Prostate gland (tissue), 2 donors: ENCODE data around the gene TRAF3. TPM values are rescaled to one million over a fixed set of nuclear protein-coding genes. Genes with fewer than 3 reads are reported as not detected.
"Not testable (repeated sequence)": the region's sequence is repeated elsewhere in the genome, so short reads cannot be mapped to it uniquely, and the experiment has no call there.

Experiments
- DNase-seq: peaks from one replicate; pipeline ENCODE4 v3.0.0-alpha.2; 2019; ENCODE audit warnings: low spot score
- H3K27ac ChIP-seq, 2 donors: fragments of 200-600 bp; sonication (generic); 2 replicates each; pipeline ENCODE4 v1.5.1; 2017 to 2019
- H3K27me3 ChIP-seq: fragments of 200-600 bp; sonication (generic); replicated peaks from 2 replicates; pipeline ENCODE4 v1.5.1; 2019; ENCODE audit not compliant: insufficient read depth
- H3K36me3 ChIP-seq, 2 donors: fragments of 200-600 bp; sonication (generic); 1 replicate in 1 of 2; 2 replicates in 1 of 2; pipeline versions ENCODE4 v1.5.1 to v1.8.1; 2017 to 2019
- H3K4me1 ChIP-seq: fragments of 200-600 bp; sonication (generic); replicated peaks from 2 replicates; pipeline ENCODE4 v1.5.1; 2019
- H3K4me3 ChIP-seq, 2 donors: fragments of 200-600 bp; sonication (generic); 2 replicates each; pipeline ENCODE4 v1.5.1; 2017 to 2019
- H3K9me3 ChIP-seq: fragments of 200-600 bp; sonication (generic); 2 replicates; pipeline ENCODE4 v1.5.1; 2017
- POLR2A ChIP-seq: fragments of 450-650 bp; IDR thresholded peaks from one replicate; pipeline ENCODE4 v1.6.1; 2016; ENCODE audit warnings: antibody characterized with exemption, mild to moderate bottlenecking
- POLR2AphosphoS5 ChIP-seq: sonication (generic); formaldehyde crosslinking; IDR thresholded peaks from one replicate; pipeline ENCODE4 v1.6.1; 2017; ENCODE audit warnings: antibody characterized with exemption
- WGBS: methylation state at CpG from one replicate; pipeline ENCODE4 v1.1.5; 2018; 5-methylcytosine and 5-hydroxymethylcytosine counted together
- intact Hi-C: fragments of 100-400 bp; cut with DNase I; formaldehyde crosslinking; loops from one replicate; pipeline ENCODE4 v1.14.2; 2022
- total RNA-seq, 2 donors: library from RNA; depleted of rRNA; stranded (reverse); fragments of >200 nt; gene quantifications; one replicate each; pipeline ENCODE4 v1.1.0, GENCODE V29; 2016
- TF ChIP-seq, protein P1 (sequence below), 4 experiments: fragments of 200-600 bp in 2 of 4; fragments of 450-650 bp in 2 of 4; sonication (generic) in 2 of 4; IDR thresholded peaks; 1 replicate in 3 of 4; 2 replicates in 1 of 4; pipeline ENCODE4 v1.5.1; 2016 to 2019; ENCODE audit warnings: antibody characterized with exemption in 4 of 4, mild to moderate bottlenecking in 2 of 4, moderate library complexity in 2 of 4

The TRAF3 gene
- total RNA-seq, 2 donors from 2014 or later = 8.3 to 22.0 TPM

DNA sequence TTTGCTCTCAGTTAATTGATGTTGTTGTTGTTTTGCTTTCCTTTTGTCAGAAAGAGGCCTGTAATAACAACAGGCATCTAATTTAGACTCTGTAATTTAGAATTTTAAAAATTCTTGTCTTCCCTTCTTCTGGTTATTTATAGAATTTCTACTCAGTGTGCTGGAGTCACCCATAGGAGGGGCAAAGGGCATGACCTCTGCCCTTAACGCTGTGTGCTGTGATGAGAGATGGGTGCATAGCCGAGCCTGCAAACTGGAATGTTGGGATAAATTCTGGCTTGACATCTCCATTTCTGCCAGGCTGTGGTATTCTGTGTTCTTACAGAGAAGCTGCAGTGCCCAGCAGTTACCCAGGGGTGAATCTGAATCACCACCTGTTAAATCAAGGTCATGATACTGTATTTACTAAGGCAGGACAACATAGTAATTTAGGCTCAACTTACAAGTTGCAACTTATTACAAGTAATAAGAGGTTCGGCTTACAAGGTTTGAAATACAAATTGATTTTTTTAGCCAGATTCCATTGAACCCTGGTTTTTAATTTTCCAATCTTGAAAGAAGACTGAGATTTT is 53.3 kb downstream of the TRAF3 start:
- 82% methylated on average over 3 of the region's 3 CpGs for WGBS
- intact Hi-C loops = no loop called here
- Histone ChIP-seq H3K27ac (no peak overlapping the region), H3K27me3 (no peaks in the 10 kb centered on the region), H3K9me3 (no peaks in the 10 kb centered on the region), H3K4me1 (no peaks in the 10 kb centered on the region), H3K36me3 (no peaks in the 10 kb centered on the region), H3K4me3 (no peak overlapping the region)
- no peak for DNase-seq
- TF ChIP-seq POLR2AphosphoS5 (no peak), POLR2A (no peak)
- TF ChIP-seq, protein P1, sequence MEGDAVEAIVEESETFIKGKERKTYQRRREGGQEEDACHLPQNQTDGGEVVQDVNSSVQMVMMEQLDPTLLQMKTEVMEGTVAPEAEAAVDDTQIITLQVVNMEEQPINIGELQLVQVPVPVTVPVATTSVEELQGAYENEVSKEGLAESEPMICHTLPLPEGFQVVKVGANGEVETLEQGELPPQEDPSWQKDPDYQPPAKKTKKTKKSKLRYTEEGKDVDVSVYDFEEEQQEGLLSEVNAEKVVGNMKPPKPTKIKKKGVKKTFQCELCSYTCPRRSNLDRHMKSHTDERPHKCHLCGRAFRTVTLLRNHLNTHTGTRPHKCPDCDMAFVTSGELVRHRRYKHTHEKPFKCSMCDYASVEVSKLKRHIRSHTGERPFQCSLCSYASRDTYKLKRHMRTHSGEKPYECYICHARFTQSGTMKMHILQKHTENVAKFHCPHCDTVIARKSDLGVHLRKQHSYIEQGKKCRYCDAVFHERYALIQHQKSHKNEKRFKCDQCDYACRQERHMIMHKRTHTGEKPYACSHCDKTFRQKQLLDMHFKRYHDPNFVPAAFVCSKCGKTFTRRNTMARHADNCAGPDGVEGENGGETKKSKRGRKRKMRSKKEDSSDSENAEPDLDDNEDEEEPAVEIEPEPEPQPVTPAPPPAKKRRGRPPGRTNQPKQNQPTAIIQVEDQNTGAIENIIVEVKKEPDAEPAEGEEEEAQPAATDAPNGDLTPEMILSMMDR (IDR thresholded peaks at IDR 0.05) = no peak

GRCh38 chr14:102831163-102831804 is 54.0 kb downstream of the TRAF3 start:
- Histone ChIP-seq H3K27me3 (no peaks in the 10 kb centered on the region), H3K9me3 (no peaks in the 10 kb centered on the region), H3K27ac (no peak overlapping the region), H3K4me3 (no peak overlapping the region), H3K36me3 (no peaks in the 10 kb centered on the region), H3K4me1 (no peaks in the 10 kb centered on the region)
- TF ChIP-seq POLR2A = no peak
- TF ChIP-seq POLR2AphosphoS5 = no peak
- TF ChIP-seq, protein P1 (IDR thresholded peaks at IDR 0.05) = no peak
- WGBS = 94% methylated on average over 7 of the region's 7 CpGs
- intact Hi-C loops = no loop called here
- DNase-seq = no peak

GRCh38 chr14:102833341-102833740 is 56.1 kb downstream of the TRAF3 start:
- Histone ChIP-seq H3K4me3 (no peak overlapping the region), H3K9me3 (no peaks in the 10 kb centered on the region), H3K4me1 (no peaks in the 10 kb centered on the region), H3K36me3 (no peaks in the 10 kb centered on the region), H3K27me3 (no peaks in the 10 kb centered on the region), H3K27ac (no peak overlapping the region)
- TF ChIP-seq POLR2AphosphoS5 (no peak), POLR2A (no peak)
- TF ChIP-seq, protein P1 (IDR thresholded peaks at IDR 0.05) = no peak
- DNase-seq = no peak
- 92% methylated on average over 7 of the region's 7 CpGs for WGBS
- intact Hi-C loops = no loop called here

GRCh38 chr14:102833991-102834390 is 56.7 kb downstream of the TRAF3 start:
- H3K36me3 ChIP-seq = no peaks in the 10 kb centered on the region
- WGBS = 96% methylated on average over 9 of the region's 9 CpGs
- no peaks in the 10 kb centered on the region for H3K4me1 ChIP-seq
- H3K9me3 ChIP-seq = no peaks in the 10 kb centered on the region
- H3K27me3 ChIP-seq = no peaks in the 10 kb centered on the region
- intact Hi-C loops = no loop called here
- TF ChIP-seq POLR2A (no peak), POLR2AphosphoS5 (no peak)
- TF ChIP-seq, protein P1 (IDR thresholded peaks at IDR 0.05) = no peak
- no peak overlapping the region for H3K27ac ChIP-seq
- H3K4me3 ChIP-seq = no peak overlapping the region
- no peak for DNase-seq

DNA sequence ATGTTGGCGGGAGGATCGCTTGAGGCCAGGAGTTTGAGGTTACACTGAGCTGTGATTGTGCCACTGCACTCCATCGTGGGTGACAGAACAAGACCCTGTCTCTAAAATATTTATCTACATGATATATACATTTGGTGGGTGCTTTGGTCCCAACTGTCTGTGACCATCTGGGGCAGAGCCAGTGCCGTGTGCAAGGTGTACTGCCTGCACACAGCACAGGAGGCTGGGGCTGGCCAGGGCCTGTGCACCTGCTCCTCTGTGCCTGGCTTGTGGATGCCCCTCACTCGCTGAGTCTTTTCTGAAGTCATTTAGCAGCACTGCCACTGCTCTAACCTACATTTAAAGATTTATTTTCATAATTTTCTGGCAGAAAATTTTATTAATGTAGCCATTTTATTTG is 58.7 kb downstream of the TRAF3 start:
- Histone ChIP-seq H3K9me3 (no peaks in the 10 kb centered on the region), H3K27me3 (no peaks in the 10 kb centered on the region), H3K4me3 (no peak overlapping the region), H3K4me1 (no peaks in the 10 kb centered on the region), H3K27ac (no peak overlapping the region), H3K36me3 (no peaks in the 10 kb centered on the region)
- intact Hi-C loops = no loop called here
- TF ChIP-seq POLR2AphosphoS5 = no peak
- no peak for TF ChIP-seq POLR2A
- TF ChIP-seq, protein P1 (IDR thresholded peaks at IDR 0.05) = no peak
- 91% methylated on average over 5 of the region's 5 CpGs for WGBS
- DNase-seq = no peak

- H3K4me1 ChIP-seq, H3K4me3 ChIP-seq, intact Hi-C loops, H3K27ac ChIP-seq, H3K9me3 ChIP-seq, H3K36me3 ChIP-seq, H3K27me3 ChIP-seq, DNase-seq: not testable (repeated sequence)
- WGBS = 91% methylated on average over 5 of the region's 5 CpGs
Observed at GRCh38 chr14:102837120-102837519, 59.9 kb downstream of the TRAF3 start.
